Ectodermal cell (in vitro differentiated cells): ENCODE data around the gene PROCA1.

Experiments
- H3K27ac ChIP-seq: 2 replicates; pipeline ENCODE4 v1.7.0; 2013; ENCODE audit warnings: mild to moderate bottlenecking, low read depth, low read length; ENCODE audit not compliant: insufficient read depth, poor library complexity, severe bottlenecking
- H3K27me3 ChIP-seq: 2 replicates; pipeline ENCODE4 v1.7.0; 2013; ENCODE audit warnings: mild to moderate bottlenecking, low read length; ENCODE audit not compliant: insufficient read depth, control insufficient read depth, poor library complexity, severe bottlenecking
- H3K36me3 ChIP-seq: one replicate; pipeline ENCODE4 v1.7.0; 2013; ENCODE audit warnings: low read length; ENCODE audit not compliant: control insufficient read depth, insufficient read depth
- H3K4me1 ChIP-seq: one replicate; pipeline ENCODE4 v1.7.0; 2013; ENCODE audit warnings: low read length; ENCODE audit not compliant: control insufficient read depth, insufficient read depth
- H3K4me3 ChIP-seq: 2 replicates; pipeline ENCODE4 v1.7.0; 2013; ENCODE audit warnings: low read depth, low read length, control low read depth; ENCODE audit not compliant: insufficient read depth
- H3K9me3 ChIP-seq: 2 replicates; pipeline ENCODE4 v1.7.0; 2013; ENCODE audit warnings: mild to moderate bottlenecking, low read length, moderate library complexity; ENCODE audit not compliant: control insufficient read depth
- WGBS, 2 experiments: methylation state at CpG; one replicate each; pipeline ENCODE4 v1.1.7; 2013; ENCODE audit warnings: missing lambda C conversion rate in 2 of 2; 5-methylcytosine and 5-hydroxymethylcytosine counted together

Gene PROCA1

DNA sequence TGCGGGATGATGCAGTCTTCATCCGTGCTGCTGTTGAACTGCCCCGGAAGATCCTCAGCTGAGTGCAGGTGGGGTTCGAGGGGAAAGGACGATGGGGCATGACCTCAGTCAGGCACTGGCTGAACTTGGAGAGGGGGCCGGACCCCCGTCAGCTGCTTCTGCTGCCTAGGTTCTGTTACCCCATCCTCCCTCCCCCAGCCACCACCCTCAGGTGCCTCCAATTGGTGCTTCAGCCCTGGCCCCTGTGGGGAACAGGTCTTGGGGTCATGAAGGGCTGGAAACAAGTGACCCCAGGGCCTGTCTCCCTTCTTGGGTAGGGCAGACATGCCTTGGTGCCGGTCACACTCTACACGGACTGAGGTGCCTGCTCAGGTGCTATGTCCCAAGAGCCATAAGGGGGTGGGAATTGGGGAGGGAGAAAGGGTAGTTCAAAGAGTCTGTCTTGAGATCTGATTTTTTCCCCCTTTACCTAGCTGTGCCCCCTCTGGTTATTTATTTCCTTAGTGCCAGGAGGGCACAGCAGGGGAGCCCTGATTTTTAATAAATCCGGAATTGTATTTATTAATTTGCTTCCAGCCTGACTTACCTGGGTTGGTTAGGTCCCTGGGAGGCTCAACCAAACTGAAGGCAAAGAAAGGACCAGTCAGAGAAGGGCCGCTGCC, 38.0 kb upstream of the PROCA1 start:
- H3K27me3 ChIP-seq, result no peaks in the 10 kb centered on the region
- no peaks in the 10 kb centered on the region for H3K9me3 ChIP-seq
- peaks cover 19% of the 10 kb centered on the region for H3K4me1 ChIP-seq
- H3K27ac ChIP-seq, result no peak overlapping the region
- WGBS, 2 experiments, result 68 to 73% methylated on average over 11 of the region's 11 CpGs
- peaks cover 34% of the 10 kb centered on the region for H3K36me3 ChIP-seq
- H3K4me3 ChIP-seq, result no peak overlapping the region

DNA sequence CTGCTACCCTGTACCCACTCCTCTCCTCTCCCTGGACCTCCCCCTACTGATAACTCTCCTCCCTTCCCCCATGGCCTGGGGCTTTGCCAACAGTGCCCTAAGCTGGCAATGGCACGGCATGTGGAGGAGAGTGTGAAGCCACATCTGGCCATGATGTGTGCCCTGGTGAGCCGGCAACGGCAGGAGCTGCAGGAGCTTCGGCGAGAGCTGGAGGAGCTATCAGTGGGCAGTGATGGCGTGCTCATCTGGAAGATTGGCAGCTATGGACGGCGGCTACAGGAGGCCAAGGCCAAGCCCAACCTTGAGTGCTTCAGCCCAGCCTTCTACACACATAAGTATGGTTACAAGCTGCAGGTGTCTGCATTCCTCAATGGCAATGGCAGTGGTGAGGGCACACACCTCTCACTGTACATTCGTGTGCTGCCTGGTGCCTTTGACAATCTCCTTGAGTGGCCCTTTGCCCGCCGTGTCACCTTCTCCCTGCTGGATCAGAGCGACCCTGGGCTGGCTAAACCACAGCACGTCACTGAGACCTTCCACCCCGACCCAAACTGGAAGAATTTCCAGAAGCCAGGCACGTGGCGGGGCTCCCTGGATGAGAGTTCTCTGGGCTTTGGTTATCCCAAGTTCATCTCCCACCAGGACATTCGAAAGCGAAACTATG, 37.3 kb upstream of the PROCA1 start:
- Histone ChIP-seq H3K27me3 (no peaks in the 10 kb centered on the region), H3K4me1 (peaks cover 19% of the 10 kb centered on the region), H3K27ac (no peak overlapping the region), H3K4me3 (no peak overlapping the region), H3K9me3 (no peaks in the 10 kb centered on the region), H3K36me3 (peaks cover 34% of the 10 kb centered on the region)
- 95 to 96% methylated on average over 18 of the region's 18 CpGs for WGBS, 2 experiments

DNA sequence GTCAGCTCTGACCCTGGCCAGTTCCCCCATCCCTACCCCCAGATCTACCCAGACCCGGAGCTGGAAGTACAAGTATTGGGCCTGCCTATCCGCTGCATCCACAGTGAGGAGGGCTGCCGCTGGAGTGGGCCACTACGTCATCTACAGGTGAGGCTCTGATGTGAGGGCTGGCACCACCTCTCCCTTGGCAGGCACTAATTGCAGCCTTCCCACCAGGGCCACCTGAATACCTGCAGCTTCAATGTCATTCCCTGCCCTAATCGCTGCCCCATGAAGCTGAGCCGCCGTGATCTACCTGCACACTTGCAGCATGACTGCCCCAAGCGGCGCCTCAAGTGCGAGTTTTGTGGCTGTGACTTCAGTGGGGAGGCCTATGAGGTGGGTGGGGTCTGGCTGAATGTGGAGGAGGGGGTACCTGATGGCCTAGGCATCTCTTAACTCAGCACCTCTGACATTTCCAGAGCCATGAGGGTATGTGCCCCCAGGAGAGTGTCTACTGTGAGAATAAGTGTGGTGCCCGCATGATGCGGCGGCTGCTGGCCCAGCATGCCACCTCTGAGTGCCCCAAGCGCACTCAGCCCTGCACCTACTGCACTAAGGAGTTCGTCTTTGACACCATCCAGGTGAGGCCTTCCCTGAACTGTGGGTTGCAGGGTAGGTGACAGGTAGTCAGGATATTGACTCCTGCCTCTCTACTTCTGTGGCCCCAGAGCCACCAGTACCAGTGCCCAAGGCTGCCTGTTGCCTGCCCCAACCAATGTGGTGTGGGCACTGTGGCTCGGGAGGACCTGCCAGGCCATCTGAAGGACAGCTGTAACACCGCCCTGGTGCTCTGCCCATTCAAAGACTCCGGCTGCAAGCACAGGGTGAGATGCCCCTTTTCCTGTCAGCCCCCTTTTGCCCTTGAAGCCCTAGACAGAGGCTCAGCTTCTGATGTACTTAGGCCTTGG, 36.4 kb upstream of the PROCA1 start:
- H3K27ac ChIP-seq, result no peak overlapping the region
- H3K36me3 ChIP-seq, result peaks cover 34% of the 10 kb centered on the region
- no peaks in the 10 kb centered on the region for H3K9me3 ChIP-seq

DNA sequence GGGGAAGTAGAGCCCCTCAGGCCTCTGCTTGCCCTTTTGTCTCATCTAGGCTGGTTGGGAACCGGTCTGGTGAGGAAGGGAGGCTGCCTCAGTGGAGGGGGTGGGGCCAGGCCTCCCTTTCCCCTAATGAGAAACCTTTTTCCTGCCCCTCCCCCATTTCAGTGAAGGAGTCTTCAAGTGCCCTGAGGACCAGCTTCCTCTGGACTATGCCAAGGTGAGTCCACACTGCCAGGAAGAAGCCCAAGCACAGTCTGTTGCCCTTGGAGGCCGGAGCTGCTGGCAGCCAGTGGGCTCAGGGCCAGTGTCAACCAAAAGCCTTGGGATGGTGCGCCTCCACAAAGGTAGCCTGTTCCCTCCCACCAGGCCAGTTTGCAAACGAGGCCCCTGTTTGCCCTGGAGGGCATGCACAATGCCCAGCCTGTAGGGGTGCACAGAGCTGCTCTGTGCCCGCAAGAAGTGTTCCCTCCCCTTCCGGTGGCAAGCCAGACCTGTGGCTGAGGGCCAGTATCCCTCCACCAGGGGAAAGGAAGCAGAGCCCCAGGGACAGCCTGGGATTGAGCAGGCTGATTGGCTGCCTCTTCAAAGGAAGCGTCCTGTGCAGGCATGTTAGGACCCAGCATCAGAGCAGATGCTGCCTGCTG, 35.5 kb upstream of the PROCA1 start:
- peaks cover 27% of the 10 kb centered on the region for H3K4me1 ChIP-seq
- peak overlapping the region; percentile 100 for H3K27ac ChIP-seq
- no peaks in the 10 kb centered on the region for H3K9me3 ChIP-seq
- H3K27me3 ChIP-seq, result no peaks in the 10 kb centered on the region
- peaks cover 34% of the 10 kb centered on the region for H3K36me3 ChIP-seq
- 82 to 83% methylated on average over 7 of the region's 7 CpGs for WGBS, 2 experiments
- H3K4me3 ChIP-seq, result no peak overlapping the region

More for the DNA sequence above, 36.4 kb upstream of the PROCA1 start:
- WGBS, 2 experiments, result 92 to 94% methylated on average over 18 of the region's 18 CpGs
- Histone ChIP-seq H3K4me1 (peaks cover 24% of the 10 kb centered on the region), H3K27me3 (no peaks in the 10 kb centered on the region), H3K4me3 (no peak overlapping the region)

DNA sequence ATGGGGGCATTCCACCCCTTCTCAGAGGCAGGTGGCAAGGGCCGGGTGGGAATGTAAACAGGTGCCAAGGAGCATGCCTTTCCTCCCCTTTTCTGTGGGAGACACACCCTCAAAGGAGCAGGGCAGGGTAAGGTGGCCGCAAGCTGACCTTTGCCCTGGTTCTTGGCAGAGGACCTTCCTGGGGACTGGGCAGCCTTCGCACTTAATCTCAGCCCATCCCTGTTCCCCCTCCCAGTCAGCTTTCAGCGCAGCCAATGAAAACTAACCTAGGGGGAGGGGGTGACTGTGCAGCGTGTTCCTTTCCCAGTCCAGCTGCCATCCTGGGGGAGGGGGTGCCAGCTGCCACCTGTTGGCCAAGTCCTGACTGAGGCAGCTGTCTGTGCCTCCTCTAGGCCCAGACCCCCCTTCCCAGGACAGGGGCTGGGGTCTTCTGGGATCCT, 34.9 kb upstream of the PROCA1 start:
- 52 to 57% methylated on average over 5 of the region's 5 CpGs for WGBS, 2 experiments
- no peaks in the 10 kb centered on the region for H3K27me3 ChIP-seq
- no peaks in the 10 kb centered on the region for H3K9me3 ChIP-seq
- peak overlapping the region; percentile 100 for H3K27ac ChIP-seq
- peaks cover 27% of the 10 kb centered on the region for H3K4me1 ChIP-seq
- peaks cover 31% of the 10 kb centered on the region for H3K36me3 ChIP-seq
- no peak overlapping the region for H3K4me3 ChIP-seq

DNA sequence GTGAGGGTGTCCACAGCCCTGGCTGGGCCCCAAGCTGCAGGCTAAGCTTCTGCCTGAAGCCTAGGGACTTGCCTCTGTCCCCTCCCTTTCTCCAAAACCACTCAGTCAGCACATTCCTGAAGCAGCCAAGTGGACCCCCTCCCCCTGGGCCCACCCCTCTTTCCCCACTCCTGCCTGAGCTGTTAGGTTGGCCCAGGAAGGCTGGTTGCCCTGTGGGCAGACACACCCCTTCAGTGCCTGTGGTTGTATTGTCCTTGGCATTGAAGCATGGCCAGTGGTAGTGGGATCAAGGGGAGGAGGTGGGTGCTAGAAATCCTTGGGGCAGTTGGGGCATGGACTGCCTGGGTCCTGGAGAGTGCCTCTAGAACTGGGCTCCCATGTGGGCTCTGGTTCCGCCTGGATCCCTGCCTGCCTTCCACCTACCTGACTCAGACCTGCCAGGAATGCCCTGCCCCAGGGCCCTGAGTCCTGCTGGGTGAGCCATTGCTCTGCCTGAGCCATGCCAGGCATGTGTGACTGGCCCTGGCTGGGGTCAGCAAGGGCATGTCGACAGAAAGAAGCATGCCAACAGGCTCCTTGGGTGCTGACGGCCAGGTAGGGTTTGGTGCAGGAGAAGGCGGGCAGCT, 34.2 kb upstream of the PROCA1 start:
- Histone ChIP-seq H3K36me3 (peaks cover 25% of the 10 kb centered on the region), H3K4me1 (peaks cover 27% of the 10 kb centered on the region), H3K9me3 (no peaks in the 10 kb centered on the region), H3K27ac (peak overlapping the region; percentile 100), H3K27me3 (no peaks in the 10 kb centered on the region), H3K4me3 (peak overlapping the region; percentile 60)
- WGBS, 2 experiments, result 78 to 80% methylated on average over 4 of the region's 4 CpGs

DNA sequence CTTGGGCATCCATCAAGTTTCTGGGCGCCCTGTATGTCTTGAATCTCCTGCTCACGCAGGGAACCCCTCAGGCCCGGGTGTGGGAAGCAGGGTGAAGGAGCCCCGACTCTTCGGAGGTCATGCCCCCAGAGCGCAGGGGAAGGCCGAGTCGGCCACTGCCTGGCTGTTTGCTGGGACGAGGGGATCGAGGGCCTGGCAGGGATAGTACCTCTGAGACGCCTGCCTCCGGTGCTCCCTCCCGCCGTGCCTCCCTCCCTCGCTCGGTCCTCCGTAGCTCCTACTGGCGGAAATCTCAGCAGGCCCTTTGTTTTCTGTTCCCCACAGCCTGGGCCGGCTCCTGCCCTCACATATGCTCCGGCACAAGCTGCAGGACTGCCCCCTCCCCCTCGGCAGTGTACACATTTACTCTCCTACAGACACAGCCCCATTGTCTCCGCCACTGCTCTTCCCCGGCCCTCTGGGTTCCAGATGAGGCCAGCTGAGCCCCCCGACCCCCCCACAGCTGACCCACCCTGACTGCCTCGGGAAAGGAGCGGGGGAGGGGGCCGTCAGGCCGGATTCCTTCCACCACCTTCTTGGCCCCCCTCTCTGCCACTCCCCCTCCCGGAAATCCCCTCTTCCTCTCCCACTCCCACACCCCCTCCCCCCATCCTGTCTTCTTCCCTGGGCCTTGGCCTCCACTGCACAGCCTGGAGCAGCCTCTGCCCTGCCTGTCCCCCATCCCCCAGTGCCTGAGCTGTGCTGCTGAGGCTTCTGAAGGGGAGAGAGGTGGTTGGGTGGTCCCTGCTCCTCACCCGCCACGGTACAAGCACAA, 33.5 kb upstream of the PROCA1 start:
- peak overlapping the region; percentile 100 for H3K27ac ChIP-seq
- H3K27me3 ChIP-seq, result no peaks in the 10 kb centered on the region
- peaks cover 27% of the 10 kb centered on the region for H3K4me1 ChIP-seq
- H3K9me3 ChIP-seq, result no peaks in the 10 kb centered on the region
- 1% methylated on average over 31 of the region's 31 CpGs for WGBS, 2 experiments
- H3K36me3 ChIP-seq, result peaks cover 18% of the 10 kb centered on the region
- peak overlapping the region; percentile 60 for H3K4me3 ChIP-seq

DNA sequence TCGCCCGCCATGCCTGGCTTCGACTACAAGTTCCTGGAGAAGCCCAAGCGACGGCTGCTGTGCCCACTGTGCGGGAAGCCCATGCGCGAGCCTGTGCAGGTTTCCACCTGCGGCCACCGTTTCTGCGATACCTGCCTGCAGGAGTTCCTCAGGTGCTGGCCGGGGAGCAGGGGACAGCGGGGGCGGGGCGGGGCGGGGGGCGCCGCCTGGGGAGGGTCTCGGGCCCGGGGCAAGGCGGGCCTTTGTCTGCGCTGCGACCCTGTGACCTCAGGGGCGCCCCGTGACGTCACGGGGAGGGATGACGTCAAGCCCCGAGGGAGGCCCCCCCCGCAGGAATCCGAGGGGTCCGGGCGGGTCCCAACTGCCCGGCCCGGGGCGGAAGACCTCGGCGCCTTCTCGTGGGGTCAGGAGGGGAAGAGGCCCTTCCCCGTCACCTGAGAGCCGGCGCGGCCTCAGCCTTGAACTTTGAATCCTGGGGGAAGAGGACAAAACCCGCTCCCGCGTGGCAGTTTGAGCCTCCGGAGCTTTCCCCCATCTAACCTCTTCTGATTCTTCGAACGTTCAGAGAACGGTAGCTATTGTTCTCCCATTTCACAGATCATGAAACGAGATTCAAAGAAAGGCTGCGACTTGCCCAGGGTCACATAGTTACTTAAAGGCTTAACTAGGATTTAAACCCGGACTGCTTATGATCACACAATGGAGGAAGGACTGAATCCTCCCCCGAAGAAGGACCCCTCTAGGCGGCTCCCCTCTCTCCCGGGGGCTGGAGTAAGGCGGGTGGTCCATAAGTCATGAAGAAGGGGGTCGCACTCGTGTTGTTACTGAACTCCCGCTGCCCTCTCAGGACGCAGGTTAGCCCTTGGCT, 32.6 kb upstream of the PROCA1 start:
- Histone ChIP-seq H3K4me3 (peak overlapping the region; percentile 60), H3K27me3 (no peaks in the 10 kb centered on the region), H3K36me3 (peaks cover 17% of the 10 kb centered on the region), H3K27ac (peak overlapping the region; percentile 100), H3K4me1 (peaks cover 27% of the 10 kb centered on the region), H3K9me3 (no peaks in the 10 kb centered on the region)
- 0% methylated on average over 61 of the region's 61 CpGs for WGBS, 2 experiments
